Tibial artery (tissue), 4 donors: ENCODE measurements around the gene GALR2.

Source experiments
- DNase-seq, 2 donors: peaks; one replicate each; pipeline ENCODE4 v3.0.0-alpha.2; 2019
- H3K27ac ChIP-seq, 2 donors: fragments of 200-600 bp; sonication (generic) in 1 of 2; 1 replicate in 1 of 2; 2 replicates in 1 of 2; pipeline ENCODE4 v1.5.1; 2018 to 2019; ENCODE audit warnings: mild to moderate bottlenecking in 1 of 2
- H3K27me3 ChIP-seq, 2 donors: fragments of 200-600 bp; sonication (generic) in 1 of 2; one replicate each; pipeline versions ENCODE4 v1.5.1 to v1.6.0; 2016 to 2019
- H3K36me3 ChIP-seq, 3 donors: fragments of 200-600 bp; sonication (generic) in 2 of 3; one replicate each; pipeline ENCODE4 v1.5.1; 2016 to 2019; ENCODE audit warnings: mild to moderate bottlenecking in 2 of 3
- H3K4me1 ChIP-seq, 4 donors: fragments of 200-600 bp; sonication (generic) in 2 of 4; 1 replicate in 3 of 4; 2 replicates in 1 of 4; pipeline ENCODE4 v1.5.1; 2016 to 2019
- H3K4me3 ChIP-seq, 2 donors: fragments of 200-600 bp; sonication (generic) in 1 of 2; 1 replicate in 1 of 2; 2 replicates in 1 of 2; pipeline ENCODE4 v1.5.1; 2018 to 2019; ENCODE audit warnings: mild to moderate bottlenecking in 2 of 2
- H3K9me3 ChIP-seq, 3 donors: fragments of 200-600 bp; sonication (generic) in 1 of 3; one replicate each; pipeline ENCODE4 v1.5.1; 2016 to 2019
- intact Hi-C: fragments of 100-400 bp; cut with DNase I; formaldehyde crosslinking; loops from one replicate; pipeline ENCODE4 v1.15.0; 2023; ENCODE audit warnings: low total_unique reads
- TF ChIP-seq, protein P1 (sequence below), 2 experiments: fragments of 200-600 bp in 1 of 2; fragments of 450-650 bp in 1 of 2; IDR thresholded peaks; one replicate each; pipeline ENCODE4 v1.5.1; 2017 to 2019; ENCODE audit warnings: antibody characterized with exemption in 2 of 2, mild to moderate bottlenecking in 1 of 2, moderate library complexity in 1 of 2

GALR2 gene, protein sequence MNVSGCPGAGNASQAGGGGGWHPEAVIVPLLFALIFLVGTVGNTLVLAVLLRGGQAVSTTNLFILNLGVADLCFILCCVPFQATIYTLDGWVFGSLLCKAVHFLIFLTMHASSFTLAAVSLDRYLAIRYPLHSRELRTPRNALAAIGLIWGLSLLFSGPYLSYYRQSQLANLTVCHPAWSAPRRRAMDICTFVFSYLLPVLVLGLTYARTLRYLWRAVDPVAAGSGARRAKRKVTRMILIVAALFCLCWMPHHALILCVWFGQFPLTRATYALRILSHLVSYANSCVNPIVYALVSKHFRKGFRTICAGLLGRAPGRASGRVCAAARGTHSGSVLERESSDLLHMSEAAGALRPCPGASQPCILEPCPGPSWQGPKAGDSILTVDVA

DNA sequence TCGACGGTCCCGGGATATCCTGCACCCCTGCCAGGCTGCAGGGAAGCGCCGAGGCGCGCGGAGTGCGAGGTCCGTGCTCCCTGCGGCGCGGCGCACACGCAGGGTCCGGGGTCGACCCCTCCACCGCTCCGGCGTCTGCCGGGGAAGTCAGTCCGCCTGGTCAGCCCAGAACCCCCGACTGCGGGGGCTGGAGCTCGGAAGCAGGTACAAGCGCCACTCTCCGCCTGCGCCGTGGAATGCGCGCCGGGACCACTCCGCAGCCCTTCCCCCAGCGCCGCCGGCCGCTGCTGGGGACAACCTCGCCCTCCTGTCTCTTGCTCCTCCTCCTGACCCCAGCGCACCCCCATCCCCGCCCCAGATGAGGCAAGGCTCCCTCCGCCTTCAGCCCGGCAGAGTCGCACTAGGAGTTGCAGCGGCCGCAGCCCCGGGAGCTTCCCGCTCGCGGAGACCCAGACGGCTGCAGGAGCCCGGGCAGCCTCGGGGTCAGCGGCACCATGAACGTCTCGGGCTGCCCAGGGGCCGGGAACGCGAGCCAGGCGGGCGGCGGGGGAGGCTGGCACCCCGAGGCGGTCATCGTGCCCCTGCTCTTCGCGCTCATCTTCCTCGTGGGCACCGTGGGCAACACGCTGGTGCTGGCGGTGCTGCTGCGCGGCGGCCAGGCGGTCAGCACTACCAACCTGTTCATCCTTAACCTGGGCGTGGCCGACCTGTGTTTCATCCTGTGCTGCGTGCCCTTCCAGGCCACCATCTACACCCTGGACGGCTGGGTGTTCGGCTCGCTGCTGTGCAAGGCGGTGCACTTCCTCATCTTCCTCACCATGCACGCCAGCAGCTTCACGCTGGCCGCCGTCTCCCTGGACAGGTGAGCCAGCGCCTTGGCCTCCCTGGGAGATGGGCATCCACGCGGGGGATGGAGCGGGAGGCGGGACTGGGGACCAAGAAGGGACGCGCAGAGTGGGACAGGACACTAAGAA lies at the start of gene GALR2:
GALR2 (plus strand) TSS at position 392 of the 974 bp plus-strand sequence; CDS start at position 495, 103 bp downstream.
- Histone ChIP-seq H3K9me3 (no peaks in the 10 kb centered on the region), H3K4me3 (no peak within 1 kb of the TSS), H3K27me3 (peaks cover 12 to 64% of the 10 kb centered on the region in 2 donors), H3K36me3 (peaks cover 0 to 3% (median 0%) of the 10 kb centered on the region in 3 donors), H3K4me1 (peaks cover 0 to 59% (median 46%) of the 10 kb centered on the region in 4 donors), H3K27ac (no peak within 1 kb of the TSS)
- TF ChIP-seq, protein P1, sequence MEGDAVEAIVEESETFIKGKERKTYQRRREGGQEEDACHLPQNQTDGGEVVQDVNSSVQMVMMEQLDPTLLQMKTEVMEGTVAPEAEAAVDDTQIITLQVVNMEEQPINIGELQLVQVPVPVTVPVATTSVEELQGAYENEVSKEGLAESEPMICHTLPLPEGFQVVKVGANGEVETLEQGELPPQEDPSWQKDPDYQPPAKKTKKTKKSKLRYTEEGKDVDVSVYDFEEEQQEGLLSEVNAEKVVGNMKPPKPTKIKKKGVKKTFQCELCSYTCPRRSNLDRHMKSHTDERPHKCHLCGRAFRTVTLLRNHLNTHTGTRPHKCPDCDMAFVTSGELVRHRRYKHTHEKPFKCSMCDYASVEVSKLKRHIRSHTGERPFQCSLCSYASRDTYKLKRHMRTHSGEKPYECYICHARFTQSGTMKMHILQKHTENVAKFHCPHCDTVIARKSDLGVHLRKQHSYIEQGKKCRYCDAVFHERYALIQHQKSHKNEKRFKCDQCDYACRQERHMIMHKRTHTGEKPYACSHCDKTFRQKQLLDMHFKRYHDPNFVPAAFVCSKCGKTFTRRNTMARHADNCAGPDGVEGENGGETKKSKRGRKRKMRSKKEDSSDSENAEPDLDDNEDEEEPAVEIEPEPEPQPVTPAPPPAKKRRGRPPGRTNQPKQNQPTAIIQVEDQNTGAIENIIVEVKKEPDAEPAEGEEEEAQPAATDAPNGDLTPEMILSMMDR (IDR thresholded peaks at IDR 0.05), result no peak
- intact Hi-C loops, result no loop called here
- no peak for DNase-seq

DNA sequence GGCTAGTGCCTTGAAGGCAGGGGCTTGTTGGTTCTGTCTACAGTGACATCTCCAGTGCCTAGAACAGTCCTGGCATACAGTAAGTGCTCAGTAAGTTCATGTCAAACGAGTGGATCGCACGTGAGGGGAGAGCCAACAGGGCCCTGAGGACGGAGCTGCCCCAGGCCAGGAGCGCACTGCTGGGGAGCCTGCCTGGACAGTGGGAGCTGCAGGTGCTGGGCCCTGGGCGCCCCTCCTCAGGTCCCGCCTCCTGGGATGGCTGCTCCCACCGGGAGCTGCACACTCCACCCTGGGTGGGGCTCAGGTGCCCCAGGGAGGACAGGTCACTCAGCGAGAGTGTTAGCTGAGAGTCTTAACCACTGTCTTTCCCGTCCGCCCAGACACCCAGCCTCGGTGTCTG lies 49.3 kb upstream of the GALR2 start:
- Histone ChIP-seq H3K4me1 (no peaks in the 10 kb centered on the region), H3K9me3 (no peaks in the 10 kb centered on the region), H3K4me3 (no peak overlapping the region), H3K36me3 (peaks cover 0 to 5% (median 0%) of the 10 kb centered on the region in 3 donors), H3K27ac (no peak overlapping the region), H3K27me3 (peaks cover 0 to 43% of the 10 kb centered on the region in 2 donors)
- intact Hi-C loops, result no loop called here
- TF ChIP-seq, protein P1 (IDR thresholded peaks at IDR 0.05), result no peak
- no peak for DNase-seq

DNA sequence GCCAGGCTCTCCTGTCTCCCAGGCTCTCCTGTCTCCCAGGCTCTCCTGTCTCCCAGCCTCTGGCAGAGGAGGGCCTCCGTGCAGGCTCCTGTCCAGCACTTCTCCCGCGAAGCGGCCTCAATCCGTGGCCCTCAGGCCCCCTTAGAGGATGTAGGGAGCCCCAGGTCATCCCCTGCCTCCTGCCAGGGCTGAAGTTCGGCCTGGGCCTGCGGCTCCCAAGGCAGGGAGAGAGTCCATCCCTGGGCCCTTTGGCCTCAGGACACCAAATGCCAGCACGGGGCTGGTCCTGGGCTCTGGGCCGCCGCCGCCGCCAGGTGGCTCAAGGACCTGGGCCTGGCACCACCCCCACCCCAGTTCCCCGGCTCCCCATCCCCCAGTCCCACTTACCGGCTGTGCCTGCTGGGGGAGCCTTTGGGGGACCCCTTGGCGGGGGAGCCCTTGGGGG lies 47.8 kb upstream of the GALR2 start:
- no peaks in the 10 kb centered on the region for H3K9me3 ChIP-seq
- no peak overlapping the region for H3K4me3 ChIP-seq
- intact Hi-C loops, result no loop called here
- no peaks in the 10 kb centered on the region for H3K4me1 ChIP-seq
- H3K27me3 ChIP-seq, result peaks cover 0 to 36% of the 10 kb centered on the region in 2 donors
- TF ChIP-seq, protein P1 (IDR thresholded peaks at IDR 0.05), result no peak
- H3K36me3 ChIP-seq, result peaks cover 0 to 5% (median 0%) of the 10 kb centered on the region in 3 donors
- H3K27ac ChIP-seq, result no peak overlapping the region
- DNase-seq, result no peak

DNA sequence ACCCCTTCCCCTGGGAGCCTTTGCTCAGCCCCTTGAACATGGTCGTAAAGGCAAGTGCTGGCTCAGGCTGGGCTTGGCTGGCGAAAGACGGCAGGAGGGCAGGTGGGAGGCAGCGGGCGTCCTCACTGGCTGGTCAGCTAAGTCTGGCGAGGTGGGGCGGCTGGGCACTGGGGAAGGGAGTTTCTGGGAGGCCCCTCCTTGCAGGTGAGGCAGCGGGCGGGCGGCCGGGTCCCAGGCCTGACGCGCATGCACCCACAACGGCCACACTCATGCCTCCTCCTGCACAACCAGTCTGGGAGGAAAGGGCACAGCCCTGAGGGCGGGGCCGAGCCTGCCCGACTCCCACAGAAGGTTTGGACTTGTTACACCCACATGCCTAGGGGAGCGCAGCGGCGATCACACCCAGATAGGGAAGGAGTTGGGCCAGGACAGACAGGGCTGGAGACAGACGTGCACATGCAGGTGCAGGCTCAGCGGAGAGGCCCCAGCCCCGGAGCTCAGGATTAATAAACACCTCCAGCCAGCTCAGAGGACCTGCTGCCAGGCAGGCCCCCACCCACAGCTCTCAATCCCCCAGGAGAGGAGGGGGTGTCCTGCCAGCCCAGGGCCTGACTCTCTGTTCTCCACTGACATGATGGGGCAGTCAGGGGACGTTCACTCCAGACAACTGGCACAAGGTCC lies 47.3 kb upstream of the GALR2 start, which contains the start of gene EVPL:
EVPL (minus strand) TSS at position 148 of the 681 bp plus-strand sequence; CDS start at position 40, 108 bp downstream.
- TF ChIP-seq, protein P1 (IDR thresholded peaks at IDR 0.05), result no peak
- H3K9me3 ChIP-seq, result no peaks in the 10 kb centered on the region
- intact Hi-C loops, result no loop called here
- H3K27ac ChIP-seq, result no peak within 1 kb of the TSS
- peaks cover 0 to 5% (median 0%) of the 10 kb centered on the region in 3 donors for H3K36me3 ChIP-seq
- no peak for DNase-seq
- H3K27me3 ChIP-seq, result peaks cover 0 to 32% of the 10 kb centered on the region in 2 donors
- H3K4me1 ChIP-seq, result no peaks in the 10 kb centered on the region
- no peak within 1 kb of the TSS for H3K4me3 ChIP-seq
